Measurements from ENCODE around the gene KLHL29. TPM values are rescaled to one million over a fixed set of nuclear protein-coding genes. Genes with fewer than 3 reads are reported as not detected.

The KLHL29 gene
- total RNA-seq, 2 donors from 2014 or later = 2.0 to 2.9 TPM

DNA sequence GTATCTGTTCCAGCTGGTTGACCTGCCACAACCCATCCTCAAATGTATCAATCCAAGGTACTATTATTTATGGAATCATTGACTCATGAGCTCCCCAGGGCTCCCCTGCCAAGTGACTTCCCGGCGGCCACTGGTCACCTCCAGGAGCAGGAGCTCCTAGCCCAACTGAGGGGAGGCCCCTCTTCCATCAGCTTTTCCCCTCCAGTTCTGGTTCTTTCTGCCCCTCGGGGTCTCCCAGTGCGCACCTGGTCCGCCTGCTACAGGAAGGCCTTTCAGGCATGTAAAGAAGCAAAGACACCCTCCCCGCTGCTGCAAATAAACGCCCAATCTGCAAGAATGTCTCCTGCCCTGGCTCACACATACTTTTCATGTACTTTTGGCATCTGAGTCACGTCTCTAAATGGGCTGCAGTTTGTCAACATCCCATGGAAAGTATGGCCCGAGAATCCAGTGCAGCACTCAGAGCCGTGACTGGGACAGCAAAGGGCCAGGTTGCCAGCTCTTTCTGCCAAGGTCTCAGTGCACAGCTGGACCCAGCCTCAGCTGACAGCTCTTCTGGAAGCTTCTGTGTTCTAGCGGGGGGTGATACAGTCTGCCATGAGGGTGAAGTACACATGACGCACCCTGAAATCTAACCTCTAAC, 41.4 kb downstream of the KLHL29 start:
- no peak for DNase-seq
- H3K4me1 ChIP-seq = no peaks in the 10 kb centered on the region
- no peaks in the 10 kb centered on the region for H3K9me3 ChIP-seq
- H3K9ac ChIP-seq (ENCODE audit: low read depth in 2 of 2, low read length in 2 of 2) = no peak overlapping the region
- H3K36me3 ChIP-seq = no peaks in the 10 kb centered on the region
- no peaks in the 10 kb centered on the region for H3K27me3 ChIP-seq
- TF ChIP-seq, protein P1, sequence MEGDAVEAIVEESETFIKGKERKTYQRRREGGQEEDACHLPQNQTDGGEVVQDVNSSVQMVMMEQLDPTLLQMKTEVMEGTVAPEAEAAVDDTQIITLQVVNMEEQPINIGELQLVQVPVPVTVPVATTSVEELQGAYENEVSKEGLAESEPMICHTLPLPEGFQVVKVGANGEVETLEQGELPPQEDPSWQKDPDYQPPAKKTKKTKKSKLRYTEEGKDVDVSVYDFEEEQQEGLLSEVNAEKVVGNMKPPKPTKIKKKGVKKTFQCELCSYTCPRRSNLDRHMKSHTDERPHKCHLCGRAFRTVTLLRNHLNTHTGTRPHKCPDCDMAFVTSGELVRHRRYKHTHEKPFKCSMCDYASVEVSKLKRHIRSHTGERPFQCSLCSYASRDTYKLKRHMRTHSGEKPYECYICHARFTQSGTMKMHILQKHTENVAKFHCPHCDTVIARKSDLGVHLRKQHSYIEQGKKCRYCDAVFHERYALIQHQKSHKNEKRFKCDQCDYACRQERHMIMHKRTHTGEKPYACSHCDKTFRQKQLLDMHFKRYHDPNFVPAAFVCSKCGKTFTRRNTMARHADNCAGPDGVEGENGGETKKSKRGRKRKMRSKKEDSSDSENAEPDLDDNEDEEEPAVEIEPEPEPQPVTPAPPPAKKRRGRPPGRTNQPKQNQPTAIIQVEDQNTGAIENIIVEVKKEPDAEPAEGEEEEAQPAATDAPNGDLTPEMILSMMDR (IDR thresholded peaks at IDR 0.05) = no peak
- H3K4me3 ChIP-seq = no peak overlapping the region
- intact Hi-C loops (cut with DNase I) = no loop called here
- H3K27ac ChIP-seq = no peak overlapping the region

DNA sequence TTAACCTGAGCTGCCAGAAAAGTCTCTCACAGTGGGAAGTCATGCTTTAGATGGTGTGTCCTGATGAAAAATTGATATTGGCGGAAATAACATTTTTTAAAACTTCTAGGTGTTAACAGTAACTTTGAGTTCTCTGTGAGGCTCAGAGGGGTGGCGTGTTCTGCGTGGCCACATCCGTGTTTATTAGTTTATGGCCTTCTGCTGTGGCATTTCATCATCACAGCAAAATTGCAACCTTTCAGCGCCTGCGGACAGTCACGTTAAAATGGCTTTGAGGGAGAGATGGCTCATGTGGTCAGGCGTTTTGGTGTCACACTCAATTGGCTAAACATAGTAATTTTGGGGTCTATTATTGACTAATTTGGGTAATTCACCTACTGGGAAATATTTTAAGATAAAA, 42.4 kb downstream of the KLHL29 start:
- intact Hi-C loops (cut with DNase I) = no loop called here
- Histone ChIP-seq H3K27me3 (no peaks in the 10 kb centered on the region), H3K9me3 (no peaks in the 10 kb centered on the region), H3K36me3 (no peaks in the 10 kb centered on the region), H3K9ac (ENCODE audit: low read depth in 2 of 2, low read length in 2 of 2) (no peak overlapping the region), H3K4me1 (no peaks in the 10 kb centered on the region), H3K4me3 (no peak overlapping the region), H3K27ac (no peak overlapping the region)
- TF ChIP-seq, protein P1 (IDR thresholded peaks at IDR 0.05) = no peak
- DNase-seq = no peak

DNA sequence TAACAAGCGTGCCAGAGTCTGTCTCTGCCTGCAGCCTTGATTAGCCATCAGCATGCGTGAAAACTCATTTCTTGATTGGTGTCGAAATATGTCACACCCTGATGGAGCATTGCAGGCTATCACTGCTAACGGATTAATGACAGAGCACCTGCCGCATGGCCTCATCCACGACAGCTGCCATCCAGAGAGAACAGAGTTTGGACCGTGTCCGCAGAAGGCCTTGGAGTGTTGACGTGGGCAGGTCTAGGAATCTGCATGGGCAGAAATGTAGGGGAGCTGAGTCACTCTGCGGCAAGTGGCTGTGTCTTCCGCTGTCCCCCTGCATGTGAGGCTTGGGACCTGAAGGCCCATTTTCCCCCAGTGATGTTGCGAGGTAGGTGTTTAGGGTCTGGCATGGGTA, 43.0 kb downstream of the KLHL29 start:
- TF ChIP-seq, protein P1 (IDR thresholded peaks at IDR 0.05) = no peak
- no peaks in the 10 kb centered on the region for H3K36me3 ChIP-seq
- H3K9ac ChIP-seq (ENCODE audit: low read depth in 2 of 2, low read length in 2 of 2) = no peak overlapping the region
- intact Hi-C loops (cut with DNase I) = no loop called here
- H3K4me3 ChIP-seq = no peak overlapping the region
- no peaks in the 10 kb centered on the region for H3K4me1 ChIP-seq
- no peaks in the 10 kb centered on the region for H3K9me3 ChIP-seq
- H3K27ac ChIP-seq = no peak overlapping the region
- no peaks in the 10 kb centered on the region for H3K27me3 ChIP-seq
- no peak for DNase-seq

DNA sequence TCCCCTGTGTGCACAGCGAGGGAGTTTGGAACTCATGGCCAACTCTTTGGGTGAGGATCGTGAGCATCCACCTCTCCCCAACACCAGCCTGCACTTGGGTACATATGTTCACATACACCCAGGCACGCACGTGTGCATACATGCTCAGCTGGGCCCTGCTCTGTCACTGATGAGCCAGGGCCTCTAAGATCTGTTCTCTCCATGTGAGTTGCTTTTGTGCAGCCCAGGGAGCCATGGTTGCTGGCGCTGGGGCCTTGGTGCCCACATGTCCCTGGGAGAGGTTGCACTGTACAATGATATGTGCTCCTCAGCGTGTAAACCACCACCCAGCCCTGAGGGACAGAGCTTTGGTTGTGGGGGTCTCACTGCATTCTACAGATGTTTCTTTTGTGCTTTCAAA, 44.1 kb downstream of the KLHL29 start:
- no peak overlapping the region for H3K9ac ChIP-seq (ENCODE audit: low read depth in 2 of 2, low read length in 2 of 2)
- no peaks in the 10 kb centered on the region for H3K27me3 ChIP-seq
- intact Hi-C loops (cut with DNase I) = no loop called here
- H3K27ac ChIP-seq = no peak overlapping the region
- no peaks in the 10 kb centered on the region for H3K36me3 ChIP-seq
- no peak for DNase-seq
- no peak overlapping the region for H3K4me3 ChIP-seq
- TF ChIP-seq, protein P1 (IDR thresholded peaks at IDR 0.05) = no peak
- H3K4me1 ChIP-seq = no peaks in the 10 kb centered on the region
- H3K9me3 ChIP-seq = no peaks in the 10 kb centered on the region

DNA sequence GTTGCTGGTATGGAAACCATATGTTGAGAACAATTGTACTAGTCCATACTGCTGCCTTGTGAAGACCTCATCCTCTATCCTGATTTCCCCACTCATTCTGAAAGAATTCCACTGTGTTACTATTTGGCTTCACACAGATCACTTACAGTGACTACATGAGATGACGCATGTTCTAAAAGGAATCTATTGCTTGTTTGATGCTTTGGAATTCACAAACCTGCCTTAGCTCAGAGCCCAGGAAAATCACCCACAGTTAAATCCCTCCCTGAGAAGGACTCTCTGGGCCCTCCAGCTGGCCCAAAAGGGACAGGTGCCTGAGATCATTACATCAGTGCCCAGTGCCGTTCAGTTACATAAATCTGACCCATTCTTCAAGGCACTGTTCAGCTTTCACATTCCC, 45.3 kb downstream of the KLHL29 start:
- DNase-seq = no peak
- H3K27me3 ChIP-seq = no peaks in the 10 kb centered on the region

More for the DNA sequence above, 45.3 kb downstream of the KLHL29 start:
- Histone ChIP-seq H3K36me3 (no peaks in the 10 kb centered on the region), H3K4me3 (no peak overlapping the region), H3K27ac (no peak overlapping the region), H3K9ac (ENCODE audit: low read depth in 2 of 2, low read length in 2 of 2) (no peak overlapping the region), H3K4me1 (no peaks in the 10 kb centered on the region), H3K9me3 (no peaks in the 10 kb centered on the region)
- TF ChIP-seq, protein P1 (IDR thresholded peaks at IDR 0.05) = no peak
- intact Hi-C loops (cut with DNase I) = no loop called here

All from colonic mucosa (tissue), 4 donors.